Immature natural killer cell (primary cell): ENCODE data around the gene DNAH11. TPM values are rescaled to one million over a fixed set of nuclear protein-coding genes. Genes with fewer than 3 reads are reported as not detected.

Experiments used
- DNase-seq, 3 donors: peaks; one replicate each; pipeline ENCODE4 v3.0.0; 2022; ENCODE audit warnings: mixed read lengths in 1 of 3
- H3K27ac Mint-ChIP-seq, 6 donors: one replicate each; pipeline ENCODE4 v1.8.0; 2020; ENCODE audit warnings: mixed read lengths in 6 of 6, mild to moderate bottlenecking in 5 of 6, inconsistent platforms in 4 of 6, moderate library complexity in 3 of 6
- H3K27me3 Mint-ChIP-seq, 3 donors: one replicate each; pipeline ENCODE4 v1.8.0; 2020 to 2021; ENCODE audit warnings: low read depth in 3 of 3, mild to moderate bottlenecking in 3 of 3, mixed read lengths in 3 of 3, moderate library complexity in 3 of 3, inconsistent platforms in 1 of 3
- H3K36me3 Mint-ChIP-seq, 3 donors: one replicate each; pipeline ENCODE4 v1.8.0; 2020; ENCODE audit warnings: mixed read lengths in 3 of 3, inconsistent platforms in 2 of 3, mild to moderate bottlenecking in 2 of 3
- H3K4me1 Mint-ChIP-seq, 2 donors: one replicate each; pipeline ENCODE4 v1.8.0; 2020; ENCODE audit warnings: inconsistent platforms in 2 of 2, mild to moderate bottlenecking in 2 of 2, mixed read lengths in 2 of 2, moderate library complexity in 1 of 2
- H3K4me3 Mint-ChIP-seq, 5 donors: one replicate each; pipeline ENCODE4 v1.8.0; 2020; ENCODE audit warnings: mild to moderate bottlenecking in 5 of 5, mixed read lengths in 5 of 5, inconsistent platforms in 3 of 5, moderate library complexity in 3 of 5
- H3K9me3 Mint-ChIP-seq, 6 donors: one replicate each; pipeline ENCODE4 v1.8.0; 2020; ENCODE audit warnings: mild to moderate bottlenecking in 6 of 6, mixed read lengths in 6 of 6, inconsistent platforms in 4 of 6, moderate library complexity in 3 of 6
- polyA plus RNA-seq, 3 donors: library from polyadenylated mRNA; unstranded; fragments of 300-500 nt; fragmentation: Illumina TruSeq; gene quantifications; one replicate each; pipeline ENCODE4 v1.2.3, GENCODE V29; 2021

DNAH11 gene
- polyA plus RNA-seq, 3 donors from 2014 or later, result not detected

- Mint-ChIP-seq H3K4me1 (no peaks in the 10 kb centered on the region), H3K27ac (no peak overlapping the region), H3K36me3 (no peaks in the 10 kb centered on the region), H3K27me3 (peaks cover 0 to 13% (median 4%) of the 10 kb centered on the region in 3 donors), H3K4me3 (no peak overlapping the region), H3K9me3 (no peaks in the 10 kb centered on the region)
- DNase-seq, result no peak
Observed at GRCh38 chr7:21616796-21617436, 74.1 kb downstream of the DNAH11 start.

GRCh38 chr7:21617513-21617912 lies 74.7 kb downstream of the DNAH11 start:
- peaks cover 1 to 13% (median 4%) of the 10 kb centered on the region in 3 donors for H3K27me3 Mint-ChIP-seq
- DNase-seq, result no peak
- peaks cover 0 to 1% (median 0%) of the 10 kb centered on the region in 6 donors for H3K9me3 Mint-ChIP-seq
- no peak overlapping the region for H3K27ac Mint-ChIP-seq
- no peaks in the 10 kb centered on the region for H3K36me3 Mint-ChIP-seq
- H3K4me1 Mint-ChIP-seq, result no peaks in the 10 kb centered on the region
- no peak overlapping the region for H3K4me3 Mint-ChIP-seq

- H3K36me3 Mint-ChIP-seq, result no peaks in the 10 kb centered on the region
- no peaks in the 10 kb centered on the region for H3K4me1 Mint-ChIP-seq
- no peak overlapping the region for H3K27ac Mint-ChIP-seq
- no peak for DNase-seq
- H3K4me3 Mint-ChIP-seq, result no peak overlapping the region
- peaks cover 1 to 13% (median 2%) of the 10 kb centered on the region in 3 donors for H3K27me3 Mint-ChIP-seq
- peaks cover 0 to 1% (median 0%) of the 10 kb centered on the region in 6 donors for H3K9me3 Mint-ChIP-seq
Observed at GRCh38 chr7:21617916-21618390, 75.1 kb downstream of the DNAH11 start.

- peaks cover 1 to 13% (median 1%) of the 10 kb centered on the region in 3 donors for H3K27me3 Mint-ChIP-seq
- H3K36me3 Mint-ChIP-seq, result no peaks in the 10 kb centered on the region
- no peak overlapping the region for H3K27ac Mint-ChIP-seq
- no peak for DNase-seq
- H3K4me3 Mint-ChIP-seq, result no peak overlapping the region
- H3K4me1 Mint-ChIP-seq, result no peaks in the 10 kb centered on the region
- H3K9me3 Mint-ChIP-seq, result peaks cover 0 to 1% (median 0%) of the 10 kb centered on the region in 6 donors
Observed at GRCh38 chr7:21618706-21619105, 75.9 kb downstream of the DNAH11 start.

GRCh38 chr7:21620054-21620453 lies 77.2 kb downstream of the DNAH11 start:
- DNase-seq, result no peak
- Mint-ChIP-seq H3K4me1 (no peaks in the 10 kb centered on the region), H3K4me3 (no peak overlapping the region), H3K9me3 (peaks cover 0 to 2% (median 0%) of the 10 kb centered on the region in 6 donors), H3K27ac (no peak overlapping the region), H3K27me3 (peaks cover 1 to 13% (median 1%) of the 10 kb centered on the region in 3 donors), H3K36me3 (no peaks in the 10 kb centered on the region)

- H3K9me3 Mint-ChIP-seq, result peaks cover 0 to 2% (median 0%) of the 10 kb centered on the region in 6 donors
- no peak overlapping the region for H3K27ac Mint-ChIP-seq
- DNase-seq, result no peak
- peaks cover 0 to 1% (median 0%) of the 10 kb centered on the region in 3 donors for H3K27me3 Mint-ChIP-seq
- no peaks in the 10 kb centered on the region for H3K36me3 Mint-ChIP-seq
- H3K4me3 Mint-ChIP-seq, result no peak overlapping the region
- H3K4me1 Mint-ChIP-seq, result no peaks in the 10 kb centered on the region
Observed at GRCh38 chr7:21624320-21624719, 81.5 kb downstream of the DNAH11 start.

GRCh38 chr7:21636694-21637093 lies 93.9 kb downstream of the DNAH11 start:
- H3K36me3 Mint-ChIP-seq, result no peaks in the 10 kb centered on the region
- no peak for DNase-seq
- H3K9me3 Mint-ChIP-seq, result peaks cover 0 to 6% (median 3%) of the 10 kb centered on the region in 6 donors
- no peak overlapping the region for H3K27ac Mint-ChIP-seq
- H3K4me1 Mint-ChIP-seq, result no peaks in the 10 kb centered on the region
- H3K27me3 Mint-ChIP-seq, result peaks cover 0 to 6% (median 2%) of the 10 kb centered on the region in 3 donors
- no peak overlapping the region for H3K4me3 Mint-ChIP-seq

- H3K27ac Mint-ChIP-seq, result no peak overlapping the region
- H3K4me3 Mint-ChIP-seq, result no peak overlapping the region
- DNase-seq, result no peak
- H3K4me1 Mint-ChIP-seq, result no peaks in the 10 kb centered on the region
- peaks cover 0 to under 1% (median 0%) of the 10 kb centered on the region in 6 donors for H3K9me3 Mint-ChIP-seq
- H3K27me3 Mint-ChIP-seq, result peaks cover 0 to 12% (median 2%) of the 10 kb centered on the region in 3 donors
- H3K36me3 Mint-ChIP-seq, result no peaks in the 10 kb centered on the region
Observed at GRCh38 chr7:21639206-21639868, 96.5 kb downstream of the DNAH11 start.

- Mint-ChIP-seq H3K4me1 (no peaks in the 10 kb centered on the region), H3K27ac (no peak overlapping the region), H3K4me3 (no peak overlapping the region), H3K36me3 (no peaks in the 10 kb centered on the region), H3K27me3 (peaks cover 0 to 12% (median 2%) of the 10 kb centered on the region in 3 donors), H3K9me3 (peaks cover 0 to 2% (median 0%) of the 10 kb centered on the region in 6 donors)
- no peak for DNase-seq
Observed at GRCh38 chr7:21640105-21640504, 97.3 kb downstream of the DNAH11 start.

GRCh38 chr7:21641546-21641945 lies 98.7 kb downstream of the DNAH11 start:
- peaks cover 0 to 12% (median 2%) of the 10 kb centered on the region in 3 donors for H3K27me3 Mint-ChIP-seq
- peaks cover 0 to 4% (median 0%) of the 10 kb centered on the region in 6 donors for H3K9me3 Mint-ChIP-seq
- no peaks in the 10 kb centered on the region for H3K4me1 Mint-ChIP-seq
- no peak overlapping the region for H3K4me3 Mint-ChIP-seq
- no peak for DNase-seq
- H3K27ac Mint-ChIP-seq, result no peak overlapping the region
- no peaks in the 10 kb centered on the region for H3K36me3 Mint-ChIP-seq

GRCh38 chr7:21642422-21642821 lies 99.6 kb downstream of the DNAH11 start:
- Mint-ChIP-seq H3K27ac (no peak overlapping the region), H3K4me1 (no peaks in the 10 kb centered on the region), H3K9me3 (peaks cover 0 to 5% (median 0%) of the 10 kb centered on the region in 6 donors), H3K27me3 (peaks cover 0 to 12% (median 2%) of the 10 kb centered on the region in 3 donors), H3K36me3 (no peaks in the 10 kb centered on the region), H3K4me3 (no peak overlapping the region)
- no peak for DNase-seq

- no peak overlapping the region for H3K4me3 Mint-ChIP-seq
- DNase-seq, result no peak
- H3K9me3 Mint-ChIP-seq, result peaks cover 0 to 5% (median 0%) of the 10 kb centered on the region in 6 donors
- no peaks in the 10 kb centered on the region for H3K36me3 Mint-ChIP-seq
- no peaks in the 10 kb centered on the region for H3K4me1 Mint-ChIP-seq
- H3K27me3 Mint-ChIP-seq, result peaks cover 0 to 4% (median 0%) of the 10 kb centered on the region in 3 donors
- H3K27ac Mint-ChIP-seq, result no peak overlapping the region
Observed at GRCh38 chr7:21651697-21652096, 108.9 kb downstream of the DNAH11 start.

- no peak overlapping the region for H3K4me3 Mint-ChIP-seq
- H3K4me1 Mint-ChIP-seq, result no peaks in the 10 kb centered on the region
- no peak overlapping the region for H3K27ac Mint-ChIP-seq
- H3K9me3 Mint-ChIP-seq, result no peaks in the 10 kb centered on the region
- H3K27me3 Mint-ChIP-seq, result peaks cover 0 to 6% (median 2%) of the 10 kb centered on the region in 3 donors
- no peak for DNase-seq
- no peaks in the 10 kb centered on the region for H3K36me3 Mint-ChIP-seq
Observed at GRCh38 chr7:21653623-21654022, 110.8 kb downstream of the DNAH11 start.

- H3K27me3 Mint-ChIP-seq, result peaks cover 0 to 6% (median 5%) of the 10 kb centered on the region in 3 donors
- H3K4me3 Mint-ChIP-seq, result no peak overlapping the region
- H3K4me1 Mint-ChIP-seq, result no peaks in the 10 kb centered on the region
- H3K27ac Mint-ChIP-seq, result no peak overlapping the region
- peaks cover 0 to 4% (median 0%) of the 10 kb centered on the region in 6 donors for H3K9me3 Mint-ChIP-seq
- H3K36me3 Mint-ChIP-seq, result no peaks in the 10 kb centered on the region
- no peak for DNase-seq
Observed at GRCh38 chr7:21656081-21656480, 113.2 kb downstream of the DNAH11 start.
